SK-N-SH treated with all-trans-retinoic acid at 6 μM for 48 hours (cell line): ENCODE results near the gene PTCD1.

Experiments used
- ARNTL ChIP-seq: fragments of 450-650 bp; formaldehyde crosslinking; IDR thresholded peaks from 2 replicates; pipeline ENCODE4 v1.5.0; 2020; ENCODE audit warnings: low read depth, mild to moderate bottlenecking, moderate library complexity, borderline replicate concordance
- RARB ChIP-seq: fragments of 250-450 bp; sonication (Bioruptor Pico); IDR thresholded peaks from 2 replicates; pipeline ENCODE4 v1.8.0; 2021; ENCODE audit warnings: mild to moderate bottlenecking, moderate library complexity
- TCF4 ChIP-seq: fragments of 250-450 bp; sonication (Bioruptor Pico); IDR thresholded peaks from 2 replicates; pipeline ENCODE4 v1.8.0; 2021; ENCODE audit warnings: mild to moderate bottlenecking, moderate library complexity, borderline replicate concordance
- TF ChIP-seq, protein P1 (sequence below): fragments of 250-450 bp; sonication (Bioruptor Pico); IDR thresholded peaks from 2 replicates; pipeline ENCODE4 v1.5.1; 2021; ENCODE audit warnings: mild to moderate bottlenecking, moderate library complexity

DNA sequence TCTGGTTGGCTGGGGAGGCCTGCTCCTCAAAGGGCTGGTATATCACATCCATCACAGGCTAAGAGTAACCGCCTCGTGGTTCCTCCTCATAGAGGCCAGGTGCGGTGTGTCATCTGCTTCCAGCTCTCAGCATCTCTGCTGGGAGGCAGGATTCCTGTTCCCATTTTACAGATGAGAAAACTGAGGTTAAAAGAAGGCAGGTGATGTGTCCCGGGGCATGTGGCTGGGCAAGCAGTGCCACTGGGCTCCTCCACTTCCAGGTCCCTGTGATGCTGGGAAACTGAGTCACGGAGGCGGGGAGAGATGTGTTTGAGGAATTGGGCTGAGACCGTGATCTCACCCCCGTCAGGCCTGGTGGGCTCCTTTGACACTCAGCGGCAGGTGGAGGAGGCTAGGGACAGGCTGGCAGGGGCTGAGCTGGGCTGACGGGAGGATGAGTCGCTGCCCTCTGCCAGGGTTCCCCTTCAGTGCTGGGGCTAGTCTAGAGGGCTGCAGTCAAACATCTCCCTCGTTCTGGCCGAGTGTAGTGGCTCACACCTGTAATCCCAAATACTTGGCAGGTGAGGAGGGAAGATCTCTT is 54.7 kb downstream of the PTCD1 start:
- TF ChIP-seq, protein P1, sequence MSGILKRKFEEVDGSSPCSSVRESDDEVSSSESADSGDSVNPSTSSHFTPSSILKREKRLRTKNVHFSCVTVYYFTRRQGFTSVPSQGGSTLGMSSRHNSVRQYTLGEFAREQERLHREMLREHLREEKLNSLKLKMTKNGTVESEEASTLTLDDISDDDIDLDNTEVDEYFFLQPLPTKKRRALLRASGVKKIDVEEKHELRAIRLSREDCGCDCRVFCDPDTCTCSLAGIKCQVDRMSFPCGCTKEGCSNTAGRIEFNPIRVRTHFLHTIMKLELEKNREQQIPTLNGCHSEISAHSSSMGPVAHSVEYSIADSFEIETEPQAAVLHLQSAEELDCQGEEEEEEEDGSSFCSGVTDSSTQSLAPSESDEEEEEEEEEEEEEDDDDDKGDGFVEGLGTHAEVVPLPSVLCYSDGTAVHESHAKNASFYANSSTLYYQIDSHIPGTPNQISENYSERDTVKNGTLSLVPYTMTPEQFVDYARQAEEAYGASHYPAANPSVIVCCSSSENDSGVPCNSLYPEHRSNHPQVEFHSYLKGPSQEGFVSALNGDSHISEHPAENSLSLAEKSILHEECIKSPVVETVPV (CRISPR knock-in tag) = no peak
- TF ChIP-seq RARB = no peak
- TF ChIP-seq TCF4 = no peak
- no peak for TF ChIP-seq ARNTL
